ENCODE results near the gene CYP11A1.
"Not testable (repeated sequence)": the region's sequence is repeated elsewhere in the genome, so short reads cannot be mapped to it uniquely, and the experiment has no call there.

The CYP11A1 gene

DNA sequence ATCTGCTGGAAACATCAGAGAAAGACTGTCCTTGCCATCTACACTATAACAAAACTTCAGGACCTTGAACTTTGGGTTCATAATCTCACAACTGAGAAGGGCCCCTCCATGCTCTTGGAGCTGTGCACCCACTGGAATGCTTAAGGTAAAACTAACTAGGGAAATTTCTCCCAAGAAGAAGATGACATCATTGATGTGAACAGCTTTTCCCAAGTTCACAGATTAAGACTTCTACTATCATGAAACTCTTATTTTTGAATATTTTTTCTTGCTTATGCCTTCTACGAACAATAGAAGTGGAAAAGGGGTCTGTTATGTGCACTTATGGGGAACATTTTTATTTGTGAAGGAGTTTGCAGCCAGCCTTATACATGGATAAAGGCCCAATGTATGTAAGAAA lies 5.0 kb downstream of the CYP11A1 start:
- H3K9me3 ChIP-seq: no peaks in the 10 kb centered on the region
- DNase-seq: no peak

DNA sequence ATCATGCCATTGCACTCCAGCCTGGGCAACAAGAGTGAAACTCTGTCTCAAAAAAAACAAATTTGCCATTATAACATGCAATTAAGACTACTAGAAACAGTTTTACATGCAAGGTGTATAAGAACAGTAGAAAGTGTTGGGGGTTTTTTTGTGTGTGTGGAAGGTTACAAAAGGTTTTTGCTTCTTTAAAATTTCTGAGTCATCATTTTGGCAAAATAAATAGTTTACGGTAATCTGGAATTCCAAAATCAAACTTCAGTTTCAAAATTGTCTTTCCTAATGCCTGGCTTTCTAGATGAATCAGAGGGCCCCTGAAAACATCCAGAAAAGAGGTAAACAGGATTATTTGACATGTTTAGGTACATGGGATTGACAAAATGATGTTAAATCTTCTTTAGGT lies 6.6 kb downstream of the CYP11A1 start:
- not testable (repeated sequence) for H3K4me3 ChIP-seq (ENCODE audit: low read depth, low read length); H3K9me3 ChIP-seq; DNase-seq; H3K4me1 ChIP-seq; H3K27me3 ChIP-seq; H3K36me3 ChIP-seq

More for the DNA sequence above, 5.0 kb downstream of the CYP11A1 start:
- no peak overlapping the region for H3K4me3 ChIP-seq (ENCODE audit: low read depth, low read length)
- TF ChIP-seq, protein P1, sequence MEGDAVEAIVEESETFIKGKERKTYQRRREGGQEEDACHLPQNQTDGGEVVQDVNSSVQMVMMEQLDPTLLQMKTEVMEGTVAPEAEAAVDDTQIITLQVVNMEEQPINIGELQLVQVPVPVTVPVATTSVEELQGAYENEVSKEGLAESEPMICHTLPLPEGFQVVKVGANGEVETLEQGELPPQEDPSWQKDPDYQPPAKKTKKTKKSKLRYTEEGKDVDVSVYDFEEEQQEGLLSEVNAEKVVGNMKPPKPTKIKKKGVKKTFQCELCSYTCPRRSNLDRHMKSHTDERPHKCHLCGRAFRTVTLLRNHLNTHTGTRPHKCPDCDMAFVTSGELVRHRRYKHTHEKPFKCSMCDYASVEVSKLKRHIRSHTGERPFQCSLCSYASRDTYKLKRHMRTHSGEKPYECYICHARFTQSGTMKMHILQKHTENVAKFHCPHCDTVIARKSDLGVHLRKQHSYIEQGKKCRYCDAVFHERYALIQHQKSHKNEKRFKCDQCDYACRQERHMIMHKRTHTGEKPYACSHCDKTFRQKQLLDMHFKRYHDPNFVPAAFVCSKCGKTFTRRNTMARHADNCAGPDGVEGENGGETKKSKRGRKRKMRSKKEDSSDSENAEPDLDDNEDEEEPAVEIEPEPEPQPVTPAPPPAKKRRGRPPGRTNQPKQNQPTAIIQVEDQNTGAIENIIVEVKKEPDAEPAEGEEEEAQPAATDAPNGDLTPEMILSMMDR (IDR thresholded peaks at IDR 0.05; ENCODE audit: low read depth, low read length): no peak
- H3K4me1 ChIP-seq: no peaks in the 10 kb centered on the region
- no peaks in the 10 kb centered on the region for H3K27me3 ChIP-seq
- H3K36me3 ChIP-seq: no peaks in the 10 kb centered on the region

DNA sequence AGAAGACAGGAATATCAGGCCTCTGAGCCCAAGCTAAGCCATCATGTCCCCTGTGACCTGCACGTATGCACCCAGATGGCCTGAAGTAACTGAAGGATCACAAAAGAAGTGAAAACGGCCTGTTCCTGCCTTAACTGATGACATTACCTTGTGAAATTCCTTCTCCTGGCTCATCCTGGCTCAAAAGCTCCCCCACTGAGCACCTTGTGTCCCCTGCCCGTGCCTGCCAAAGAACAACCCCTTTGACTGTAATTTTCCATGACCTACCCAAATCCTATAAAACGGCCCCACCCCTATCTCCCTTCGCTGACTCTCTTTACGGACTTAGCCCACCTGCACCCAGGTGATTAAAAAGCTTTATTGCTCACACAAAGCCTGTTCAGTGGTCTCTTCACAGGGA lies 8.1 kb downstream of the CYP11A1 start:
- not testable (repeated sequence) for H3K36me3 ChIP-seq; H3K4me1 ChIP-seq; H3K4me3 ChIP-seq (ENCODE audit: low read depth, low read length); DNase-seq; H3K27me3 ChIP-seq; H3K9me3 ChIP-seq

DNA sequence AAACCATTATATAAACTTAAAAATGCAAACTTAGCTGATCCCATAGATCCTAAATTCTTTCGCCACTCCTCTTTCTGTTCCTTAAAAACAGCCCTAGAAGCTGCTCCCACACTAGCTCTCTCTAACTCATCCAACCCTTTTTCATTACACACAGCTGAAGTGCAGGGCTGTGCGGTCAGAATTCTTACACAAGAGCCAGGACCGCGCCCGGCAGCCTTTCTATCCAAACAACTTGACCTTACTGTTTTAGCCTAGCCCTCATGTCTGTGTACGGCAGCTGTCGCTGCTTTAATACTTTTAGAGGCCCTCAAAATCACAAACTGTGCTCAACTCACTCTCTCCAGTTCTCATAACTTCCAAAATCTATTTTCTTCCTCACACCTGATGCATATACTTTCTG lies 9.9 kb downstream of the CYP11A1 start:
- H3K27me3 ChIP-seq; H3K4me1 ChIP-seq; DNase-seq; H3K36me3 ChIP-seq; H3K9me3 ChIP-seq; H3K4me3 ChIP-seq (ENCODE audit: low read depth, low read length): not testable (repeated sequence)

DNA sequence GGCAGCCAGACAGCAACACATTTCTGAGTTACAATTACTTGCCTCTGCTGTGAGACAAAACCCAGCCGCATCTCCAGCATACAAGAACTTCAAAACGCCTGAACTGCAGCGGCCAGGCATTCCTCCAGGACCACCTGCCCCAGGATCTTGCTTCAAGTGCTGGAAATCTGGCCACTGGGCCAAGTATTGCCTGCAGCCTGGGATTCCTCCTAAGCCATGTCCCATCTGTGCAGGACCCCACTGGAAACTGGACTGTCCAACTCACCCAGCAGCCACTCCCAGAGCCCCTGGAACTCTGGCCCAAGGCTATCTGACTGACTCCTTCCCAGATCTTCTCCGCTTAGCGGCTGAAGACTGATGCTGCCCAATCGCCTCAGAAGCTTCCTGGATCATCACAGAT lies 11.4 kb downstream of the CYP11A1 start:
- not testable (repeated sequence) for H3K4me3 ChIP-seq (ENCODE audit: low read depth, low read length); H3K36me3 ChIP-seq; DNase-seq; H3K9me3 ChIP-seq; H3K4me1 ChIP-seq; H3K27me3 ChIP-seq

DNA sequence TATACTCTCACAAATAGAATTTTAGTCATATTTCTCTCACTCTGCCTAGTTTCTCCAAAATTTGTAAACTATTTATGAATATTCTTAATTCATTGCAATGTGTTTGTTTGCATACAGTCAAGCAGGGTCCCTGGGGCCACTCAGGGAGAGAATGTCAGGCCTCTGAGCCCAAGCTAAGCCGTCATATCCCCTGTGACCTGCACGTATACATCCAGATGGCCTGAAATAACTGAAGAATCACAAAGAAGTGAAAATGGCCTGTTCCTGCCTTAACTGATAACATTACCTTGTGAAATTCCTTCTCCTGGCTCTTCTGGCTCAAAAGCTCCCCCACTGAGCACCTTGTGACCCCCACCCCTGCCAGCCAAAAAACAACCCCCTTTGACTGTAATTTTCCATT lies 13.5 kb downstream of the CYP11A1 start:
- H3K36me3 ChIP-seq, H3K4me1 ChIP-seq: not testable (repeated sequence)

DNA sequence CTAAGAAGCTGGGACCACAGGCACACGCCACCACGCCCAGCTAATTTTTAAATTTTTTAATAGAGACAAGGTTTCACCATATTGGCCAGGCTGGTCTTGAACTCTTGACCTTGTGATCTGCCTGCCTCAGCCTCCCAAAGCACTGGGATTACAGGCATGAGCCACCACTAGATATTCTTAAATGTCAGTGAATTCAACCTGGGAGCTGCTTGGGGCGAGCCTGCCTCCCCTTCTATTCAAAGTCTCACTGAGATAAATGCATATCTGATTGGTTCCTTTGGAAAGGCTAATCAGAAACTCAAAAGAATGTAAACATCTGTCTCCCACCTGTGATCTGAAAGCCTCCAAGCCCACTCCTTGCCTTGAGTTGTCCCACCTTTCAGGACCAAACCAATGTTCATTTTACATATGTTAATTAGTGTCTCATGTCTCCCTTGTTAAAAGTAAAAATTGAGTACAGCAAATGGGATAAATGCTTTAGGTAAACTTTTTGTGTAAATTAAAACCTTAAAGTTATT lies 15.0 kb downstream of the CYP11A1 start:
- no peaks in the 10 kb centered on the region for H3K9me3 ChIP-seq
- no peaks in the 10 kb centered on the region for H3K36me3 ChIP-seq
- no peak for DNase-seq
- H3K27me3 ChIP-seq: no peaks in the 10 kb centered on the region
- H3K4me1 ChIP-seq: no peaks in the 10 kb centered on the region
- no peak overlapping the region for H3K4me3 ChIP-seq (ENCODE audit: low read depth, low read length)
- TF ChIP-seq, protein P1 (IDR thresholded peaks at IDR 0.05; ENCODE audit: low read depth, low read length): no peak

More for the DNA sequence above, 13.5 kb downstream of the CYP11A1 start:
- not testable (repeated sequence) for DNase-seq; H3K9me3 ChIP-seq; H3K27me3 ChIP-seq; H3K4me3 ChIP-seq (ENCODE audit: low read depth, low read length)

DNA sequence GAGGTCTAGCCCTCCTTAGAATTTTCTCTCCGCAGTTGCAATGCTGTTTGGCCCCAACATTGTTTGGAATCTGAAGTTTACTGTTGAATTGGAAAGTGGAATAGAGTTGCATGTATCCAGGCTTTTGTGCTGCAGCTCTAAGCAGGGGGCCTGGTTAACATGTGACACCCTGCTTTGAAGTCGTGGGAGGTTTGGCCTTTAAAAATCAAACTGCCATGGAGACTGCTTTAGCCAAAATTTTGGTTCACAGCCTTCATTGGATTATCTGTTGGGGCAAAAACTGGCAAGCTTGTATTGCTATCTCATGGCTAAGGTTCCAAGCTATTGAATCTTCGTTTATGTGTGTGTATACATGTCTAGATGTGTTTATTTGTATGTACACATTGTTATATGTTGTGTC lies 15.8 kb downstream of the CYP11A1 start:
- DNase-seq: no peak
- TF ChIP-seq, protein P1 (IDR thresholded peaks at IDR 0.05; ENCODE audit: low read depth, low read length): no peak
- no peaks in the 10 kb centered on the region for H3K9me3 ChIP-seq
- H3K4me1 ChIP-seq: no peaks in the 10 kb centered on the region
- no peaks in the 10 kb centered on the region for H3K36me3 ChIP-seq
- H3K4me3 ChIP-seq (ENCODE audit: low read depth, low read length): no peak overlapping the region
- H3K27me3 ChIP-seq: no peaks in the 10 kb centered on the region

Measured in BE2C (cell line).